Right cardiac atrium (tissue), 5 donors: Measurements from ENCODE around the gene BMP7. TPM values are rescaled to one million over a fixed set of nuclear protein-coding genes. Genes with fewer than 3 reads are reported as not detected.
A peak's percentile ranks its signal among the peaks of the same experiment; 100 is the strongest.

Experiments used
- ATAC-seq, 2 donors: fragments of 200-7000 bp; cut with Tn5 transposase; one replicate each; pipeline versions ENCODE4 v1.8.0 to v1.9.1; 2020; ENCODE audit warnings: moderate library complexity in 2 of 2, mild to moderate bottlenecking in 1 of 2
- DNase-seq, 3 donors: peaks; one replicate each; pipeline ENCODE4 v3.0.0-alpha.2; 2020
- H3K27ac ChIP-seq: one replicate; pipeline ENCODE4 v1.5.1; 2013; ENCODE audit warnings: mild to moderate bottlenecking, low read length, control low read depth, moderate library complexity
- H3K27me3 ChIP-seq: one replicate; pipeline ENCODE4 v1.6.1; 2013; ENCODE audit not compliant: control insufficient read depth, insufficient read depth
- H3K4me1 ChIP-seq: one replicate; pipeline ENCODE4 v1.6.1; 2013; ENCODE audit warnings: low read length; ENCODE audit not compliant: control insufficient read depth, insufficient read depth
- H3K4me3 ChIP-seq: one replicate; pipeline ENCODE4 v1.5.1; 2013; ENCODE audit warnings: low read length, control low read depth
- H3K9me3 ChIP-seq: one replicate; pipeline ENCODE4 v1.6.1; 2013; ENCODE audit warnings: low read length; ENCODE audit not compliant: control insufficient read depth
- WGBS: extraction: QIAGEN DNeasy Blood & Tissue Kit; methylation state at CpG from one replicate; pipeline ENCODE4 v1.1.7; 2013; 5-methylcytosine and 5-hydroxymethylcytosine counted together
- intact Hi-C, 4 donors: fragments of 100-400 bp; cut with DNase I; formaldehyde crosslinking; loops; one replicate each; pipeline versions ENCODE4 v1.11.0 to v1.14.0; 2022 to 2023
- polyA plus RNA-seq: library from polyadenylated mRNA; stranded (reverse); fragments of 200-250 nt; gene quantifications from one replicate; pipeline ENCODE4 v1.2.3, GENCODE V29; 2013
- total RNA-seq, 4 donors: library from RNA; stranded (reverse); fragmentation: NEBNext Ultra II Directional; extraction: Animal tissue kit (Norgen Biotek cat#: 25700); gene quantifications; one replicate each; pipeline ENCODE4 v1.2.1, GENCODE V29; 2021
- donor health status: healthy with polysubstance abuse.
- donor health status: DM: no; HTN: yes; CAD: no.
- donor health status: DM: no; HTN: no; CAD: no.
- donor health status: DM: no; HTN: yes; CAD: no; lungs with severe emphysema.
- donor health status: DM: yes; HTN: yes; CAD: no.

BMP7 gene
- total and polyA plus RNA-seq, 5 donors = 22.4 to 39.4 (median 29.7) TPM

DNA sequence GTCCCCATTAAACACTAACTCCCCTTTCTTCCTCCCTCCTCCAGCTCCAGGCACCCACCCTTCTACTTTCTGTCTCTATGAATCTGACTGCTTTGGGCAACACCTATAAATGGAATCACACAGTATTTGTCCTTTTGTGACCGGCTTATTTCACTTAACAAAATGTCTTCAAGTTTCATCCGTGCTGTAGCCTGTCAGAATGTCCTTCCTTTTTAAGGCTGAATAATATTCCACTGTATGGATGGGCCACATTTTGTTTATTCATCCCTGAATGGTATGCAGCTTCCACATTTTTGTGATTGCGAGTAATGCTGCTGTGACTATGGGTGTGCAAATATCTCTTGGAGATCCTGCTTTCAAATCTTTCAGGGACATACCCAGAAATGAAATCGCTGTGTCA is 28.4 kb downstream of the BMP7 start:
- ATAC-seq (no peak), DNase-seq (no peak)
- Histone ChIP-seq H3K4me3 (no peak overlapping the region), H3K9me3 (no peaks in the 10 kb centered on the region), H3K4me1 (peaks cover 6% of the 10 kb centered on the region), H3K27me3 (no peaks in the 10 kb centered on the region), H3K27ac (no peak overlapping the region)
- WGBS = 87% methylated on average over 4 of the region's 4 CpGs
- intact Hi-C loops = no loop called here

DNA sequence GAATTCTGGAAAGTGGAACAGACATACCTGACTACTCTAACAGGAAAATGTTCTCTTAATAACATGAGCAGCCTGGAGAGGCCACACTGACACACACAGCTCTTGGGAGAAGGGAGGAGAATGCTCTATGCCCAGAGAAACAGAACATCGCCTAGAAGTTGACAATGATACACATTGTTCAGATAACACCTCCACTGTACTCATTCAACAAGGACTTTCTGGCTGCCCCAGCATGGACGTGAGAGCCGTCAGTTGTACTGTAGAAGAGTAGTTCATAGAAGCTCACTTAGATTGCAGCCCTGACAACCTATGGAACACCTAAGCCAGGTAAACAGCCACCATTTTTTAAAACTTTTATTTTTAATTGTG is 28.9 kb downstream of the BMP7 start:
- Histone ChIP-seq H3K27me3 (no peaks in the 10 kb centered on the region), H3K4me3 (no peak overlapping the region), H3K27ac (no peak overlapping the region), H3K4me1 (peaks cover 6% of the 10 kb centered on the region), H3K9me3 (no peaks in the 10 kb centered on the region)
- 48% methylated on average over 3 of the region's 3 CpGs for WGBS
- DNase-seq (no peak), ATAC-seq (peak; percentile 68 to 78)
- intact Hi-C loops = no loop called here

DNA sequence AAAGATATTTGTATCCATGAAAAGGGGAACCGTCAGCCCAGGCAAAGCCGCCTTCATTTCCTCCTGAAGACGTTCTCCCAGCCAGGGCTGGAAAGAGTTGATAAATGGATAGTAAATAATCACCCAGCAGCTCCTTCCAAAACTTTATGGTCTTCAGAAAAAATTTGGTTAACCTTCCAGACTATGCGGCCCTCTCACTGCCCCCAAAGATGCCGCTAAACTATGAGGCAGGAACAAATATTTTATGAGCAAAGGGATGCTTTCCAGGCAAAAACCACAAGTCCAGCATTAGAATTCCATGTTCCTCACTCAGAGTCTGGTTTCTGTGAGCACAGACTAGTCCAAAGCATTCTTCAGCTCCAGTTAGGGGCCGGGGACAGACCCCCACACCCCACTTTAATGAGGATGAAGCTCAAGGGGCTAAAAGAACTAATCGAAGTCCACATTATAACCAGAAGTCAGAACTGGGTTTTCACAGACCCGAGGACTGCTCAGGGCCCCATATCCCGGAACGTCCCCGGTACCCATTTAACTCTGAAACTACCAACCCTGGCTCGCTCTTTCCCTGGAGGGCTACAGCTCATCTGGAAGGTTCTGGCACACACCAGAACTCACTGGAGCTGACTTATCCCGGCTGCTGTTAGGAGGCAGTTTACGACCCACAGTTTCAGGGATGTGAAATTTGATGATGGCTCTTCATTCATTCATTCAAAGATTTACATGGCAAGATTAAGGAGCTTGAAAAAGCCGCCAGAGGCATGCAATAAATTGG is 29.4 kb downstream of the BMP7 start:
- Histone ChIP-seq H3K4me3 (no peak overlapping the region), H3K27ac (peak overlapping the region; percentile 51), H3K4me1 (peaks cover 6% of the 10 kb centered on the region), H3K27me3 (no peaks in the 10 kb centered on the region), H3K9me3 (no peaks in the 10 kb centered on the region)
- intact Hi-C loops = no loop called here
- DNase-seq (no peak), ATAC-seq (no peak)
- WGBS = 69% methylated on average over 15 of the region's 15 CpGs

DNA sequence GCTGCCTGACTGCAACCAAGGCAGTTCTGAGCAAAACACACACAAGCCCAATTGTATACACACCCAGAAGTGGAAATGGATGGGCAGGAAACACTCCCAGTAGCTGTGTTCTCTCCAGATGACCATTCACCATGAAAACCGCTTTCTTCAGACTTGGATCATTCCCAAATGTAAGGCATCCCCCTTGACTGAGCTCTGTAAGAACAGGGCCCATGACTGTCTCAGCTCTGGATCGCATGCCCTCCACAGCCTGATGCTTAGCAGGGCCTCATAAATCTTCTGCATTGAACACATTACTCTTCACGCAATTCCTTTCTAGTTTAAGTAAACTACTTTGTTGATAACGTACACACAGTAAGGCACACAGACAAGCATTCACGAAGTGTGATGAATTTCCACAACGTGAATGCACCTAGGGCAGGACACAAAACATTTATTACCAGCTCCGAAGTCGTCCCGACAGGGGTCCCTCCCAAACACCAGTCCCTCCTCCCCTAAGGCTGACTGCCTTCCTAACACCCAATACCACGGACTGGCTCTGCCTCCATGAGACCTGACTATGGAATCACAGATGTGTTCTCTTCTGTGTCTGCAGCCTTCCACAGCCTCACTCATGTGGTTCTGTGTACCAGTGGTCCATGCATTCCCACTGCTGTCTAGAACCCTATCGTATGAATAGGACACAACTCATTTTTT is 31.7 kb downstream of the BMP7 start:
- Histone ChIP-seq H3K9me3 (no peaks in the 10 kb centered on the region), H3K27ac (no peak overlapping the region), H3K27me3 (no peaks in the 10 kb centered on the region), H3K4me3 (no peak overlapping the region), H3K4me1 (peaks cover 2% of the 10 kb centered on the region)
- intact Hi-C loops = no loop called here
- DNase-seq (no peak), ATAC-seq (no peak)
- 67% methylated on average over 11 of the region's 11 CpGs for WGBS

DNA sequence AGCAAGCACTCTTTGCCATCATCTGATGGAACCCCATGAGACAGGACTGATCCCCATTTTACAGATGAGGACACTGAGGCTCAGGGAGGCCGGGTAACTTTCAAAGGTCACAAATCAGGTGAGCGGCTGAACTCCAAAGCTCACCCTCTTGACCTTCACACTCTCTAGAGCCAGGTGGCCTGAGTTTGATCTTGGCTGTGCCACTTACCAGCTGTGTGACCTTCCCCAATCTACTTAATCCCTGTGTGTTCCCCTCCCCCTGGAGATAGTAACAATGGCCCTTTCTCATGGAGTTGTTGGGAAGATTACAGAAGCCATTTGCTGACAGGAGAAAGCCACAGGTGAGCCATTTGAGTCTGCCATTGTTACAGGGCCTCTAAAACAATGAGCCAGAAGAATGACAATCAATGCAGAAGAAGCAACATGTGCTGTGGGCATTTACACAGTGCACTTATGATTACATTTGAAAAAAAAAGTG is 34.5 kb downstream of the BMP7 start:
- H3K4me1 ChIP-seq = peaks cover 2% of the 10 kb centered on the region
- H3K27ac ChIP-seq = no peak overlapping the region
- ATAC-seq (no peak), DNase-seq (no peak)
- WGBS = 91% methylated on average over 2 of the region's 2 CpGs
- H3K4me3 ChIP-seq = no peak overlapping the region
- H3K9me3 ChIP-seq = no peaks in the 10 kb centered on the region
- H3K27me3 ChIP-seq = no peaks in the 10 kb centered on the region
- intact Hi-C loops = no loop called here

DNA sequence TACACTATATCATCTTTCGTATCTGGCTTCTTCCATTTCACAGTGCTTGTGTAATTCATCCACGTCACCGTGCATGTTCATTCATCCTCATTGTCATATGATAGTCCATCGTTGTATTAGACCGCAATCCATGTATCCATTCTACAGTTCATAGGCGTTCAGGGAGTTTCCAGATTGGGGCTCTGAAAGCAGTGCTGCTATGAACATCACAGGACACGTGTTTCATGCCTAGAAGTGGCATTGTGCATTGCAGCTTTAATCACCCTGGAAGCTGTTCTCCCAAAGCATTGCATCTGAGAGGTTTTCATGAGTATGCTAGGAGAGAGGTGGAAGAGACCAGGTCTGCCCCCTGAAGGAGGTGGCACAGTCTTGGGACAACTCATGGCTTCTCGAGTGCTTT is 35.3 kb downstream of the BMP7 start:
- peaks cover 2% of the 10 kb centered on the region for H3K4me1 ChIP-seq
- DNase-seq = no peak
- H3K4me3 ChIP-seq = no peak overlapping the region
- H3K27me3 ChIP-seq = no peaks in the 10 kb centered on the region
- ATAC-seq = no peak
- H3K9me3 ChIP-seq = no peaks in the 10 kb centered on the region
- intact Hi-C loops = no loop called here
- 62% methylated on average over 8 of the region's 8 CpGs for WGBS
- no peak overlapping the region for H3K27ac ChIP-seq

DNA sequence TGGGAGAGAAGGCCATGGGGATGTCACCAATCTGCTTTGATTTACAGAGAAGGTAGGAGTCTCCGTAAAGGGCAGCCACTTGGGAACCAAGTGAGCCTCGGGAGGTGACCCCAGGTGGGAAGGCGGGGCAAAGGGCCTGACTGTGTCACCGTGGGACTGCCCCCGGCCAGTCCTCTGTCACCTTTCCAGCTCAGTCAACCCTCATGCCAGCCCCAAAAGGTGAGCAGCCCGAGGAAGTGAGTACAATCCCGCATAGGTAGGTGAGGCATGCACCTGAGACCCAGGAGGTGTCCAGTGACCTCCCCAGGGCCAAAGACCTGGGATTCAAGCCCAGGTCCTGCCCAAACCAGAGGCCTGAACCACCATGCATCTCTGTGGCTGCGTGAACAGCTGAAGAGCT is 36.2 kb downstream of the BMP7 start:
- no peaks in the 10 kb centered on the region for H3K27me3 ChIP-seq
- ATAC-seq (no peak), DNase-seq (no peak)
- H3K27ac ChIP-seq = no peak overlapping the region
- no peaks in the 10 kb centered on the region for H3K4me1 ChIP-seq
- H3K9me3 ChIP-seq = no peaks in the 10 kb centered on the region
- intact Hi-C loops = no loop called here
- H3K4me3 ChIP-seq = no peak overlapping the region
- 89% methylated on average over 8 of the region's 8 CpGs for WGBS

DNA sequence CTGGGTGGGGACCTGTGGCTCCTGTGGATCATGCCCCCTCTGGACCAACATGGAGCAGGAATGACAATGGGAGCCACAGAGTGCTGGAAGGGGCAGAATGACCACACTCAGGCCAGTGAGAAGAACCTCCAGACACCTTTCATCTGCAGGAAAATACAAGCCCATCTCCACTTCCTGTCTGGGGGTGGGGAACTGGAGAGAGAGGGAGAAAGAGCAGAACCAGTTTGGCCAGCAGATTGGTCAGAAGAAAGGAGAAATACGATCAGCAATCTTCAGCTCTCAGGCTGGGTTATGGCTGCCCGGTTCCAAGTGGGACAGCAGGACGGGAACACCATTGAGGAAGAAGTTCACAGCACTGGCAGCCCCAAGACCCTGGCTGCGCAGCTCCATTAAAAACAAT is 37.0 kb downstream of the BMP7 start:
- no peaks in the 10 kb centered on the region for H3K9me3 ChIP-seq
- DNase-seq (no peak), ATAC-seq (no peak)
- no peaks in the 10 kb centered on the region for H3K4me1 ChIP-seq
- WGBS = 46% methylated on average over 4 of the region's 4 CpGs
- no peak overlapping the region for H3K4me3 ChIP-seq
- intact Hi-C loops = no loop called here
- no peaks in the 10 kb centered on the region for H3K27me3 ChIP-seq
- H3K27ac ChIP-seq = no peak overlapping the region

DNA sequence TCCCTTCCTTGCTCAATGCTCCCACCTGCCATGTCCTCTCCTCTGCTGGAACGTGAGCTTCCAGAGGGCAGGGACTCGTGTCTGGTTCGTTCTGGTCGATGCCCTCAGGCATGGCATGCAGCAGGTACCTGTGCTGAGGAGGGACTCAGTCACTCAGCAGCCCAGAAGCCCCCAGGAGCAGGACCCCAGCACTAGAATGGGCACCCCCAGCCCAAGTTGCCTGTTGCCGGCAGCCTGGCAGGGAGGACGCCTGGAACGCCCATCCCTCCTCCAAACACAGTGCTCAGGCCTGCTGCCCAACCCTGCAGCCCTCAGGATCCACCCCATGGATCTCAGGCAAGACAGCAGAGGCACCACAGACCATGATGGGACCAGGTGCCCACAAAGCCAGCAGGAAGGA is 40.6 kb downstream of the BMP7 start:
- no peaks in the 10 kb centered on the region for H3K9me3 ChIP-seq
- H3K27me3 ChIP-seq = no peaks in the 10 kb centered on the region
- no peak overlapping the region for H3K4me3 ChIP-seq
- H3K4me1 ChIP-seq = peaks cover 3% of the 10 kb centered on the region
- ATAC-seq (no peak), DNase-seq (no peak)
- WGBS = 76% methylated on average over 7 of the region's 7 CpGs
- intact Hi-C loops = no loop called here
- H3K27ac ChIP-seq = no peak overlapping the region

DNA sequence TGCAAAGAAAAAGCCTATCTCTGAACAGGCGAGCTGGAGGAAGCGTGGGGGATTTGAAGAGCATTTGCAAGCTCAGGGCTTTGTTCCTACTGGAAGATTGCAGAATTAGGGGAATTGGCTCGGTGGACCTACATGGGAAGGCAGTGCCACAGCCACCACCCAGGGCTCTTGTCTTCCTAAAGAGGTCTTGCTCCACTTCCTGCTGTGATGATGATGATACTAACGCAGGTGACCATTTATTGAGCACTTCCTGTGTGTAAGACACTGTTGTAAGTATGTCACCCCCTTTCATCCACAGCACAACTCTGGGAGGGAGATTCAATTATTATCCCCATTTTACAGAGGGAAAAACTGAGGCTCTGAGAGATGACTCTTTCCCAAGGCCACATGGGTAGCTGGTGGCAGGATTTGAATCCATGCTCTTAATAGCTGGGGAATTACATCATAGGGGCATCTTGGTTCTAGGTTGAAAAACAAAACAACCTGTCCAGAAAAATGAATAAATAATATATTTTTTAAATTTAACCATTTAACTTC is 41.2 kb downstream of the BMP7 start:
- Histone ChIP-seq H3K27me3 (no peaks in the 10 kb centered on the region), H3K9me3 (no peaks in the 10 kb centered on the region), H3K27ac (no peak overlapping the region), H3K4me3 (no peak overlapping the region), H3K4me1 (peaks cover 3% of the 10 kb centered on the region)
- DNase-seq (no peak), ATAC-seq (no peak)
- WGBS = 65% methylated on average over 4 of the region's 4 CpGs
- intact Hi-C loops = no loop called here

DNA sequence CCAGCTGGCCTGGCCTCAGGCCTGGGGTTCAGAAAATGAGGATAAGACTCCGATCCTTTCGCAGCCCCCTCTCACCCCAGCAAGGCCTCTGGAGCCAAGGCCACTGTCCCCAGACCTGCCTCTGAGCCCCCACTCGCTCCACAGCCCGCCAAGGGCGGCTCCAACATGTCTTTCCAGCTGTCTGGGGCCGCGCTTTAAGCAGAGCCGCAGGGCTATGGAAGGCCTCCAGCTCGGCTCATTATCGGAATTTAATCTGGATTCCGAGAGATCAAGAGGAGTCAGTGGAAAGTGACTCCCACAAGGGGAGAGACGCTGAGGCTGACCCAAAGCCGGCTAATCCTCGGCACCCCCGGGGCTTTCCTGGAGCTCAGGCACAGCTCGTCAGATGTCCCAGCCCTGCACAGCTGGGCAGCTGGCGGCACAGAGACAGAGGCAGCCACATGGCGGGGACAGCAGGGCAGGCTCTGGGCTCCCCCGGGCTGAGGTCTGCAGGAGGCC is 41.8 kb downstream of the BMP7 start:
- Histone ChIP-seq H3K9me3 (no peaks in the 10 kb centered on the region), H3K27ac (peak overlapping the region; percentile 10), H3K4me3 (no peak overlapping the region), H3K4me1 (peaks cover 3% of the 10 kb centered on the region), H3K27me3 (no peaks in the 10 kb centered on the region)
- DNase-seq (peak in 2 of 3 donors; percentile 19 to 61), ATAC-seq (peak; percentile 24 to 27)
- intact Hi-C loops = no loop called here
- 38% methylated on average over 19 of the region's 19 CpGs for WGBS
